Measurements from ENCODE around the gene SELENOP.

SELENOP gene

DNA sequence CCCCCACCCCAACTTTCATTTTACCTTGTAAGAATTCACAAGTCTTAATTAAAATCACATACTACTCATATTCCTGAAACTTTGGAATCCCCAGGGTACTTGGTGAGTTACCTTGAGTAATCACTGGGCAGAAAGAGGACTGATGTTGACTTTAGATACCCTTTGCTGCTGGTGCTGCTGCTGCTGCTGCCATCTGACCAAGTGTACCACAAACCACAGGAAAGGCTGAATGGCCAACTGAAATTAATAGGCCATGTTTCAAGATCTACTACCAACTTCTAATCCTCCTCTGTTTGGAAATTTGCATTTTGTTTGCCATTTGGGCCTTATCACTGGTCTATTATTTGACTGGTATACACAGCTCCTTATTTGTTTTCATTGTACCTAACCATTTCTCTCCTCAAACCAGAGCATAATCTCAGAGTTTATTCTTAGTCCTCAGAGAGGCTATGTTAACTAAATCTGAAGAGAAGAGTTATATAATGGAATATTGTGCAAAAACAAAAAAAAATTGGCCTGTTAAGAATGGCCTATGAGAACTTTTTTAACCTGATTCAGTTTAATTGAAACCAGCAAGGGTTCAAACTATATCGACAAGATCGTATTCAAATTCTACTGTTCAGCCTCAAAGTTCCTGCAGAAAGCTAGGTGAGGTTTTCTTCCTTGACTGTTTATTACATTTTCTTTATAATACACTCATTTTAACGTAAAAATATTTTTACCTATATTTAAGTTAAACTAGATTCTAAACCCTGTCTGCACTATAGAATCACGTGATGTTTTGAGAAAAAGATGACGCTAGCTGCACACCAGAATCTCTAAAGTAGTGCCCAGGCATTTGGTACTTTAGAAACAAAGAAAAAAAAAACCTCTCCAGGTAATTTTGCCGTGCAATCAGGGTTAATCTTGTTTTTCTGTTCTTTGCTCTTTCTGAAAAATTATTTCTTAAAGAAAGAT is 13.1 kb downstream of the SELENOP start:
- no peak for DNase-seq

DNA sequence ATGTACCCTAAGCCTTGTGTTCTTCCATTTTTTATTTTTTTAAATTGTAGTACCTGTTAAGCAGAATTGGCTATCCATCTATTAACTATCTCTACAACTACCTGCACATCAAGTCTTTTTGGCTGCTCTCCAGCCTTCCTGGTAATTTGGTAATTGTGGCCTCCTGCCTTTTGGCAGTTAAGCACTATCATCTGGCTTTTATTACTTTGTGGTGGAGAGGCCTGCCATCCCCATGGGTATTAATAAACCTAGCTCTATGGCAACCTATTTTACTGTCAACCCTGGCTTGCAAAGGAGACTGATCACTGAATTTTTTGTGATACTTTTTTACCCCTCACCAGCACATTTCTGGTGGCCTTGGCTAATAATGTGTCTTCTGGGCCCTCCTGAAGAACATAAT is 20.5 kb downstream of the SELENOP start:
- DNase-seq: no peak

- no peak for DNase-seq
These were observed 23.8 kb downstream of the SELENOP start for GRCh38 chr5:42787845-42788244.

GRCh38 chr5:42787073-42787472 is 24.6 kb downstream of the SELENOP start:
- no peak for DNase-seq

DNA sequence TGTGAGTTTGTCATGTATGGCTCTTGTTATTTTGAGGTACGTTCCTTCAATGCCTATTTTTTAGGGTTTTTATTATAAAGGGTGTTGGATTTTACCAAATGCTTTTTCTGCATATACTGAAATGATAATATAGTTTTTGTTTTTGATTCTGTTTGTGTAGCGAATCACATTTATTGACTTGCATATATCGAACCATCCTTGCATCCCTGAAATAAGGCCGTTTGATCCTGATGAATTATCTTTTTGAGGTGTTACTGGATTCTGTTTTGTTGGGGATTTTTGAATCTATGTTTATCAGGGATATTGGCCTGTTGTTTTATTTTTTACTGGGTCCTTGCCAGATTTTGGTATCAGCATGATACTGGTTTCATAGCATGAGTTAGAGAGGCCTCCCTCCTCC is 25.9 kb downstream of the SELENOP start:
- no peak for DNase-seq

GRCh38 chr5:42784132-42784531 is 27.6 kb downstream of the SELENOP start:
- no peak for DNase-seq

DNA sequence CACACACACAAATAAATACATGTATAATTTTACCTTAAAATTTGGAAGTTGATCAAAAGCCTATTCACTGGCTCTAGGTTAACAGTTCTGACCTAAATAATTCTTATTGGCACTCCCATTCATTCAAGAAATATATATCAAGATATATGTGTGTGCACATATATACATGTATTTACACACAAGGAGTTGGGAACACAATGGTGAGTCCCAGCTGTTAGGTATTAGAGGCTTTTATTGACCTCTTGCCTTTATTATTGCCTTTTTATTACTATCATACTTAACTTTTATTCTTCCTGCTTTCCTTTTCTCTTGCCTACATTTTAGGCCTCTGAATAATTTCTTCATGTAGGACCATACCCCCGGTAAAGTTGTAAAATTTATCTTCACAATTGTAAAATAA is 30.1 kb downstream of the SELENOP start:
- DNase-seq: no peak

GRCh38 chr5:42779083-42779482 is 32.6 kb downstream of the SELENOP start:
- no peak for DNase-seq

- DNase-seq: no peak
These were observed 39.3 kb downstream of the SELENOP start for GRCh38 chr5:42772265-42772993.

DNA sequence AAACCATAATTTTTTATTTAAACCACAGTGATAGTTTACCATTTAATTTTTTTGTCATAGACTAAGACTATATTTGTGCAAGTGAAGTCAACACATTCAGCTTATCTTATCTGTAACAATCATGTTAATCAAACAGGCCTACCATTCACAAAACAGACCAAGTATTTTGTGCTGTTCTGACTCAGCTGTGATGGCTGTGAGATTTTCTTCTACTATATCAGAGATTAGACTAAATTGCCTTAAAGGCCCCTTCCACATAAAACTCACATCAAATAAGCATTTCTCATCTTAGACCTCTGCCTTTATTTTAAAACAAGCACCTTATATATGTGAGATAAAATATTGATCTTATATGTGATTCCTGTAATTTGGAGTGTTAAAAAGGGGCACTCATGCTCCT is 41.7 kb downstream of the SELENOP start:
- DNase-seq: no peak

DNA sequence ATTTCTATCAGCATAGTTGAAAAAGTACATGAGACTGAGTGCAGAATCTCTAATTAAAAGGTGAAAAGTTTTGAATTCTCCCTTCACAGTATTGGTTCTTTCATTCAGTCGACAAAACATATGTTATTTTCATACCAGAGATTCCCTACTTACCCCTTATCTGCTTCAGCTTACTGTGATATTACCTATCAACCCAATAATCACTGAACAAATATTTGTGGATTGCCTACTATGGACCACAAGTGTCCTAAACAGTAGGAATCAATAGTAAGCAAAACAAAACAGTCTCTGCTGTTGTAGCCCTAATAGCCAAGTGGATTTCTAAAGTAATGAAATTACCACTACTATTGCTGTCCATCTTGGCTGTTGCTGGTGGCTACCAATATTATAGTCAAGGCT is 43.6 kb downstream of the SELENOP start:
- DNase-seq: no peak

- no peak for DNase-seq
These were observed 44.1 kb downstream of the SELENOP start for GRCh38 chr5:42767491-42768105.

GRCh38 chr5:42761791-42762190 is 49.9 kb downstream of the SELENOP start:
- DNase-seq: no peak

- DNase-seq: no peak
These were observed 51.3 kb downstream of the SELENOP start for GRCh38 chr5:42760426-42760825.

DNA sequence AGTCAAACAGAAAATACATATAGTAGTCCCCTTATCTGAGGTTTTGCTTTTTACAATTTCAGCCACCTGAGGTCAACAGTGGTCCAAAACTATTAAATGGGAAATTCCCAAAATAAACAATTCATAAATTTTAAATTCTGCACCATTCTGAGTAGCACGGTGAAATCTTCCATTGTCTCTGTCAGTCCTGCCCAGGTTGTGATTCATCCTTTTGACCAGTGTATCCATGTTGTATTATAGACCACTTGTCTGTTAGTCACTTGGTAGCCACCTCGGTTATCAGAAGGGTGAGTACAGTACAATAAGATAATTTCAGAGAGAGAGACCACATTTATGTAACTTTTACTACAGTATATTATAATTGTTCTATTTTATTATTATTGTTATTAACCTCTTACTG is 52.2 kb downstream of the SELENOP start:
- DNase-seq: no peak

DNA sequence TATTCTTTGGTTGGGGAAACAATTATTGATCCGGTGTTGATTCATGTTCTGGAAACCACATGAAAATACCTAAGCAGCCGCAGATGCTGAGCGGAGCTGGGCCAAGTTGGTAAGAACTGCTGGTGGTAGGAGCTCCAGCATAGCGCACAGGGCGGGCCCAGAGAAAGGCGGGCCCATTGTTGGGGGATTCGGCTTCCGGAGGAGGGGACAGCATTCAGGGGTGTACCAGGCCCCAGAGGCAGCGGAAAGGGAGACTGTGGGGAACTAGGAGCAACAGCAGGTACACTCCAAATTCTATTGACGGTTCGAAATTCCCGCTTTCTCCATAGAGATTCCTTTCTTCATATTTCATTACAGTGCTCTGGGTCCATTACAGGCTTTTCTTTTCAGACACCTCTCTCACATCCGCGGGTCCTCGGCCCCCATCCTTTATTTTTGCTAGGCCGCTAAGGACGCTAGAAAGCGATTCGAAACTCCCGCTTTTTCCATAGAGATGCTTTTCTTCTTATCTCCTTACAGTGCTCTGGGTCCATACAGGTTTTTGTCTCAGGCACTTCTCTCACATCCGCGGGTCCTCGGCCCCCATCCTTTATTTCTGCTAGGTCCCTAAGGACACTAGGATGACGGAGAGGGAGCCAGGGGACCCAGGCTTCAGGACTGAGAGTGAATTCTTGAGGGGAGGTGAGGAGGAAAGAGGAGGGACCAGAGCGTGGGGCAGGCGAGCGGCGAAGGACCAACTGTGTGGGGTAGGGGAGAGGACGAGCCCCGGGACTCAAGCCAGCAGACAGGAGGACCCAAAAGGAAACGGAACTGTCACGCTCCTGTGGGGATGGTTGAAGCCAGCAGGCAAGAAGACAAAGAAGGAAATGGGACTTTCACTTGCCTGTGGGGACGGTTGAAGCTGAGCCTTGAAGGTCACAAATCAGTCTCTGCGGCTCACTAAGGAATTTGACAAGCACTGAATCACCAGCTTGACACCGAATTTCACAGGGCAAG is 54.8 kb downstream of the SELENOP start, which contains the start of gene CCDC152:
Gene CCDC152, plus strand, starts transcription at position 213 of the 996 bp plus-strand sequence. CDS start 2,304 bp downstream, outside the sequence.
- no peak for DNase-seq

GRCh38 chr5:42753099-42753498 is 58.6 kb downstream of the SELENOP start:
- no peak for DNase-seq

DNA sequence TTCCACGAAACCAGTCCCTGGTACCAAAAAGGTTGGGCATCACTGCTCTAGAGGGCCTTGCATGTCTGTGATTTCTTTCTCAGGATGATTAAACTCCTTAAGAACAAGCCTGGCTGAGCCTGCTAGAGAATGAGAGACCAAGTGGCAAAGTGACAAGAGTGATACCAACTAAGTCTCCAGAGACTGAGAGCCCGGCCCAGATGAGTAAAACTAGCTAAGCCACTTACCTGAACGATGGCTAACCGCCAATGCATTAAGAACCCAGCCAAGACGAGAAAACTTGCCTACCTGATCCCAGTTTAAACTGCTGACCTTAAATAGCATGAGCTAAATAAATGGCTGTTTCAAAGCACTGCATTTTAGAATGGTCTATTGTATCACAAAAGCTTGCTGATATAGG is 60.6 kb downstream of the SELENOP start:
- no peak for DNase-seq

- no peak for DNase-seq
These were observed 61.2 kb downstream of the SELENOP start for GRCh38 chr5:42750507-42750906.

Data from cerebellar nuclear complex (tissue), 1 donor.